PFSK-1 (cell line): Measurements from ENCODE around the gene LHX2.

Experiments used
- FOXP2 ChIP-seq: optimal IDR thresholded peaks from 2 replicates; pipeline ENCODE3; 2011; ENCODE audit warnings: borderline replicate concordance, control low read depth, inconsistent platforms; ENCODE audit not compliant: insufficient read depth; ENCODE audit errors: extremely low read length, extremely low read depth
- POLR2AphosphoS5 ChIP-seq: IDR thresholded peaks from 2 replicates; pipeline ENCODE4 v1.6.1; 2012; ENCODE audit warnings: low read depth, mild to moderate bottlenecking, control low read depth, low read length, moderate library complexity
- SIN3A ChIP-seq: IDR thresholded peaks from 2 replicates; pipeline ENCODE4 v1.6.1; 2012; ENCODE audit warnings: mild to moderate bottlenecking, low read length, moderate library complexity, borderline replicate concordance; ENCODE audit not compliant: insufficient read depth
- TAF1 ChIP-seq: IDR thresholded peaks from 2 replicates; pipeline ENCODE4 v1.6.1; 2012; ENCODE audit warnings: low read length, control low read depth, borderline replicate concordance; ENCODE audit not compliant: insufficient read depth
- TF ChIP-seq, protein P1 (sequence below), 2 experiments: IDR thresholded peaks; 2 replicates each; pipeline versions ENCODE4 v1.6.1 to v1.8.0; 2011 to 2012; ENCODE audit warnings: low read depth in 2 of 2, low read length in 2 of 2, control low read depth in 1 of 2, inconsistent platforms in 1 of 2, mild to moderate bottlenecking in 1 of 2, moderate library complexity in 1 of 2; ENCODE audit not compliant: insufficient read depth in 1 of 2

DNA sequence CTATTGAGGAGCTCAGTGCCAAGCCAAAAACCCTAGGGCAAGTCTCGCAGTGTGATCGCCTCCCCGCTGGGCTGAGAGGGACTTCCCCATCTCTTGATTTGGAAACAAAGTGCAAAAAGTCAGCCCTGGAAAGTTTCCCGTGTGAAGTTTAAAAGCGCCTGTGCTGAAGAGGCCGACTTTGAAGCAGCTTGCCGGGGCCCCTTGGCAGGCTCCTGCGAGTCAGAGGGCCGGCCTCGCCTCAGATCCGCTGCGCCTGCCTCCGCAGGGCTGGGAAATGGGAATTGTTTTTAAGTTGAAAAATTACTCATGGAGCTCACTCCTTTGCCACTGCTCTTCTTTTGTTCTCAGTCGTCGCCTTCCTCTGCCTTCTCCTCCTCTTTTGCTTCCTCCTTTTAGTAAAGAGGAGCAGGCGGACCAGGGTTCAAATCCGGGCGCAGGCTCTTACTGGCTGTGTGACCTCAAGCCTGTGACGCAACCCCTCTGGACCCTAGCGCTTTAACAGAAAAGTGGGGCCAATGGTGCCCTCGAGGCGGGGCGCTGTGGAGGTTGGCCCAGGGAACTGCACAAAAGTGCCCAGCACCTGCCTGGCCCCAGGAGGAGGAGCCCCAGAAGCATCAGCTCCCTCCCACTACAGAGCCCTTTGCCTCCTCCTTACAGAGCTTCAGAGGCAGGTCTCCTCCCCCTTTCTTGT is 14.7 kb upstream of the LHX2 start:
- TF ChIP-seq POLR2AphosphoS5 (no peak), TAF1 (no peak), SIN3A (no peak), FOXP2 (no peak)
- TF ChIP-seq, protein P1, sequence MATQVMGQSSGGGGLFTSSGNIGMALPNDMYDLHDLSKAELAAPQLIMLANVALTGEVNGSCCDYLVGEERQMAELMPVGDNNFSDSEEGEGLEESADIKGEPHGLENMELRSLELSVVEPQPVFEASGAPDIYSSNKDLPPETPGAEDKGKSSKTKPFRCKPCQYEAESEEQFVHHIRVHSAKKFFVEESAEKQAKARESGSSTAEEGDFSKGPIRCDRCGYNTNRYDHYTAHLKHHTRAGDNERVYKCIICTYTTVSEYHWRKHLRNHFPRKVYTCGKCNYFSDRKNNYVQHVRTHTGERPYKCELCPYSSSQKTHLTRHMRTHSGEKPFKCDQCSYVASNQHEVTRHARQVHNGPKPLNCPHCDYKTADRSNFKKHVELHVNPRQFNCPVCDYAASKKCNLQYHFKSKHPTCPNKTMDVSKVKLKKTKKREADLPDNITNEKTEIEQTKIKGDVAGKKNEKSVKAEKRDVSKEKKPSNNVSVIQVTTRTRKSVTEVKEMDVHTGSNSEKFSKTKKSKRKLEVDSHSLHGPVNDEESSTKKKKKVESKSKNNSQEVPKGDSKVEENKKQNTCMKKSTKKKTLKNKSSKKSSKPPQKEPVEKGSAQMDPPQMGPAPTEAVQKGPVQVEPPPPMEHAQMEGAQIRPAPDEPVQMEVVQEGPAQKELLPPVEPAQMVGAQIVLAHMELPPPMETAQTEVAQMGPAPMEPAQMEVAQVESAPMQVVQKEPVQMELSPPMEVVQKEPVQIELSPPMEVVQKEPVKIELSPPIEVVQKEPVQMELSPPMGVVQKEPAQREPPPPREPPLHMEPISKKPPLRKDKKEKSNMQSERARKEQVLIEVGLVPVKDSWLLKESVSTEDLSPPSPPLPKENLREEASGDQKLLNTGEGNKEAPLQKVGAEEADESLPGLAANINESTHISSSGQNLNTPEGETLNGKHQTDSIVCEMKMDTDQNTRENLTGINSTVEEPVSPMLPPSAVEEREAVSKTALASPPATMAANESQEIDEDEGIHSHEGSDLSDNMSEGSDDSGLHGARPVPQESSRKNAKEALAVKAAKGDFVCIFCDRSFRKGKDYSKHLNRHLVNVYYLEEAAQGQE (IDR thresholded peaks at IDR 0.05; ENCODE audit: insufficient read depth in 1 of 2, low read depth in 2 of 2, low read length in 2 of 2), result no peak
